Measurements from ENCODE around the gene EML1.
A peak's percentile ranks its signal among the peaks of the same experiment; 100 is the strongest.

Gene EML1

GRCh38 chr14:99918781-99919180 is 125.6 kb downstream of the EML1 start:
- TF ChIP-seq CTCF (IDR thresholded peaks at IDR 0.05; ENCODE audit: extremely low read depth, missing control alignments): no peak
- DNase-seq (ENCODE audit: low spot score): no peak

- no peak for TF ChIP-seq CTCF (IDR thresholded peaks at IDR 0.05; ENCODE audit: extremely low read depth, missing control alignments)
- no peak for DNase-seq (ENCODE audit: low spot score)
Measured at GRCh38 chr14:99921425-99921824, 128.2 kb downstream of the EML1 start.

DNA sequence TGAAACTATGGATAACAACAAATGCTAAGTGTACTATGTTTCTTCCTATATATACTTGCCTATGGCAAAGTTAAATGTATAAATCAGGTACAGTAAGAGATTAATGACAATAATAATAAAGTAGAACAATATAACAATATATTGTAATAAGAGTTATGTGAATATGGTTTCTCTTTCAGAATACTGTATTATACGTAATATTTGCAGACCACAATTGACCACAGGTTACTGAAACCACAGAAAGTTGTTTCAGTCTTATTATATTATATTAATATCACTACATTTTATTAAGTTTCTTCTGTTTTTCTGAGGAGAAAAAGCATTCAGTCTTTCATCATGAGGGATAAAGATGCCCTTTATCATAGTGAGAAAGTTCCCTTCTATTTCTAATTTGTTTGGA is 131.2 kb downstream of the EML1 start:
- no peak for DNase-seq (ENCODE audit: low spot score)
- no peak for TF ChIP-seq CTCF (IDR thresholded peaks at IDR 0.05; ENCODE audit: extremely low read depth, missing control alignments)

DNA sequence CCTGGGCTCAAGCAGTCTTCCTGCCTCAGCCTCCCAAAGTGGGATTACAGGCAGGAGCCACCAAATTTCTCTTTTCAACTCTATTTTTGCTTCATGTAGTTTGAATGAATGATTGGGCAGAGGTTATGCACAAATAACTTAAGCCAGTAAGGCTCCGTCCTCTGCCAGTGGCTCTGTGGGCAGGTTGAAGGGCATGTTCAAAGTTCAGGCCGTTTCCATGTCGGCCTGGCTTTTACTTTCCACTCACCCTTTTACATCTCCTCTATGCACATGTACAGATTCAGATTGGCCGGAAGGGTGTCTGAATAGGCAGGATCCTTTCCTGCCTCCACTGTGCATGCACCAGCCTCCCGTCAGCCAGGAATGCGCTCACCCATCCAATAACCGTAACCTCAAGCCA is 132.3 kb downstream of the EML1 start:
- no peak for TF ChIP-seq CTCF (IDR thresholded peaks at IDR 0.05; ENCODE audit: extremely low read depth, missing control alignments)

DNA sequence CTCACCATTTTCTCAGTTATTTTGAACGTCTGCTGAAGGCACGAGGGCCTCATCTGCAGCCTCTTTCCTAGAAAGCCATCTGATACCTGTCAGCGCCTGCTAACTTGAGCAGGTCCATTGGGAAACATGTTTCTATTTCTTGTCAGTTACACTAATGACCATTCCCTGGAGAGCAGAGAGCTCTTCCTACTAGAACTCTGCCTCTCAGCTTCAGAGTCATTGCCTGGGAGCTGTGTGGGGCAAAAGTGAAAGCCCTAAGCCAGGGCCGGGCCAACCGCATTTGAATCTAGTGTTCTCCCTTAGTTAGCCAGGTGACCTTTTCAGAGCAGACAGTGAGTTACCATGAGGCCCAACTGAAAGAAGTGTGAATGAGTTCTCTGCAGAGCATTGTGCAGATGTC is 135.8 kb downstream of the EML1 start:
- no peak for TF ChIP-seq CTCF (IDR thresholded peaks at IDR 0.05; ENCODE audit: extremely low read depth, missing control alignments)
- no peak for DNase-seq (ENCODE audit: low spot score)

More for the DNA sequence above, 132.3 kb downstream of the EML1 start:
- no peak for DNase-seq (ENCODE audit: low spot score)

DNA sequence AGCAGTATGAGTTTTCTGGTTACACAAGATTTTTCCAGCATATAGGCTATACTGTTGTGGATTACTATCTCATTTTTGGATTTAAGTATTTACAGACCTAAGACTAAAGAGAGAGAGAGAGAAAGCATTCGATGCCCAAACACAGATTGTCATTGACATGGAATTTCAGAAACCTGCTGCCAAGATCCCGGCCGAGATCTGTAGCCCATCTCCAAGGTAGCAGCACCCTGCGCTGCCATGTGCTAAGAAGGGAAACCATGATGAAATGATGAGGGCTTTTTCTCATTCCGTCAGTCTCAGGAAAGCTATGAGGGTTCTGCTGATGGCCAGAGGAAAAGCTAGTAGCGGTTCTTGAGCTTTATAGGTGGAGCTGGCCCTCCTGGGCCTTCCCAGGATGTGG is 136.4 kb downstream of the EML1 start:
- no peak for TF ChIP-seq CTCF (IDR thresholded peaks at IDR 0.05; ENCODE audit: extremely low read depth, missing control alignments)
- no peak for DNase-seq (ENCODE audit: low spot score)

GRCh38 chr14:99930420-99931274 is 137.4 kb downstream of the EML1 start:
- no peak for TF ChIP-seq CTCF (IDR thresholded peaks at IDR 0.05; ENCODE audit: extremely low read depth, missing control alignments)
- DNase-seq (ENCODE audit: low spot score): peak; percentile 69

Data from GM20000 (cell line).